Memory B cell (primary cell): ENCODE measurements around the gene ZNF563.
"Not testable (repeated sequence)": the region's sequence is repeated elsewhere in the genome, so short reads cannot be mapped to it uniquely, and the experiment has no call there.

Source experiments
- ATAC-seq: fragments of 150-1000 bp; cut with Tn5 transposase; 2 replicates; pipeline ENCODE4 v1.10.0; 2021; ENCODE audit warnings: low read depth, mild to moderate bottlenecking, moderate library complexity
- DNase-seq, 2 donors: peaks; one replicate each; pipeline ENCODE4 v3.0.0; 2022; ENCODE audit warnings: low spot score in 2 of 2
- H3K27ac Mint-ChIP-seq: one replicate; pipeline ENCODE4 v1.8.0; 2022; ENCODE audit warnings: mild to moderate bottlenecking, moderate library complexity, mixed read lengths
- H3K27me3 Mint-ChIP-seq: one replicate; pipeline ENCODE4 v1.8.0; 2022; ENCODE audit warnings: mixed read lengths
- H3K36me3 Mint-ChIP-seq: one replicate; pipeline ENCODE4 v1.8.0; 2022; ENCODE audit warnings: mild to moderate bottlenecking, mixed read lengths
- H3K4me1 Mint-ChIP-seq: one replicate; pipeline ENCODE4 v1.8.0; 2022; ENCODE audit warnings: mixed read lengths
- H3K4me3 Mint-ChIP-seq: one replicate; pipeline ENCODE4 v1.8.0; 2022; ENCODE audit warnings: mild to moderate bottlenecking, moderate library complexity, mixed read lengths
- H3K9me3 Mint-ChIP-seq: one replicate; pipeline ENCODE4 v1.8.0; 2022; ENCODE audit warnings: mixed read lengths

Gene ZNF563

GRCh38 chr19:12331211-12331941 is 2.1 kb downstream of the ZNF563 start:
- Mint-ChIP-seq H3K36me3 (peaks cover 2% of the 10 kb centered on the region), H3K4me1 (peaks cover 34% of the 10 kb centered on the region), H3K4me3 (peak overlapping the region; percentile 100), H3K27me3 (no peaks in the 10 kb centered on the region), H3K27ac (peak overlapping the region; percentile 95), H3K9me3 (no peaks in the 10 kb centered on the region)
- ATAC-seq: peak; percentile 41
- peak; percentile 19 to 35 for DNase-seq

- Mint-ChIP-seq H3K4me3 (no peak overlapping the region), H3K27me3 (no peaks in the 10 kb centered on the region), H3K4me1 (peaks cover 38% of the 10 kb centered on the region), H3K27ac (peak overlapping the region; percentile 95), H3K9me3 (no peaks in the 10 kb centered on the region), H3K36me3 (peaks cover 2% of the 10 kb centered on the region)
- DNase-seq: no peak
- ATAC-seq: no peak
Measured at GRCh38 chr19:12330340-12330739, 3.1 kb downstream of the ZNF563 start.

- Mint-ChIP-seq H3K36me3 (peaks cover 23% of the 10 kb centered on the region), H3K27ac (no peak overlapping the region), H3K9me3 (peaks cover 1% of the 10 kb centered on the region), H3K4me3 (no peak overlapping the region), H3K27me3 (no peaks in the 10 kb centered on the region), H3K4me1 (peaks cover 10% of the 10 kb centered on the region)
- no peak for DNase-seq
- ATAC-seq: no peak
Measured at GRCh38 chr19:12325690-12326089, 7.7 kb downstream of the ZNF563 start.

GRCh38 chr19:12318782-12319413 is 14.5 kb downstream of the ZNF563 start:
- no peak for DNase-seq
- H3K36me3 Mint-ChIP-seq: peaks cover 43% of the 10 kb centered on the region
- peaks cover 17% of the 10 kb centered on the region for H3K9me3 Mint-ChIP-seq
- no peak overlapping the region for H3K27ac Mint-ChIP-seq
- H3K4me1 Mint-ChIP-seq: peaks cover 3% of the 10 kb centered on the region
- no peak overlapping the region for H3K4me3 Mint-ChIP-seq
- ATAC-seq: no peak
- no peaks in the 10 kb centered on the region for H3K27me3 Mint-ChIP-seq

GRCh38 chr19:12314553-12314952 is 18.9 kb downstream of the ZNF563 start:
- Mint-ChIP-seq H3K27ac (no peak overlapping the region), H3K36me3 (peaks cover 25% of the 10 kb centered on the region), H3K27me3 (no peaks in the 10 kb centered on the region), H3K4me1 (peaks cover 3% of the 10 kb centered on the region), H3K4me3 (no peak overlapping the region), H3K9me3 (peaks cover 15% of the 10 kb centered on the region)
- DNase-seq: no peak
- no peak for ATAC-seq

GRCh38 chr19:12308891-12309290 is 24.5 kb downstream of the ZNF563 start:
- not testable (repeated sequence) for ATAC-seq, DNase-seq, H3K4me3 Mint-ChIP-seq, H3K27ac Mint-ChIP-seq, H3K27me3 Mint-ChIP-seq, H3K4me1 Mint-ChIP-seq, H3K9me3 Mint-ChIP-seq, H3K36me3 Mint-ChIP-seq

- Mint-ChIP-seq H3K9me3 (no peaks in the 10 kb centered on the region), H3K27me3 (no peaks in the 10 kb centered on the region), H3K36me3 (peaks cover 2% of the 10 kb centered on the region), H3K4me1 (peaks cover 23% of the 10 kb centered on the region), H3K27ac (peak overlapping the region; percentile 92), H3K4me3 (peak overlapping the region; percentile 100)
- ATAC-seq (peak; percentile 1), DNase-seq (no peak)
Measured at GRCh38 chr19:12295191-12295590, 38.2 kb downstream of the ZNF563 start.

- H3K4me3 Mint-ChIP-seq: peak within 1 kb of the TSS; percentile 100
- ATAC-seq (peak; percentile 96), DNase-seq (peak; percentile 87 to 91)
- H3K27ac Mint-ChIP-seq: peak within 1 kb of the TSS; percentile 92
- H3K27me3 Mint-ChIP-seq: no peaks in the 10 kb centered on the region
- no peaks in the 10 kb centered on the region for H3K9me3 Mint-ChIP-seq
- peaks cover 5% of the 10 kb centered on the region for H3K36me3 Mint-ChIP-seq
- H3K4me1 Mint-ChIP-seq: peaks cover 25% of the 10 kb centered on the region
Measured at GRCh38 chr19:12294249-12295158, 38.9 kb downstream of the ZNF563 start, which contains the start of gene ZNF44. TSS of gene ZNF44 (minus strand) at chr19:12294883. CDS start at chr19:12294694, 189 bp downstream.

- Mint-ChIP-seq H3K27me3 (no peaks in the 10 kb centered on the region), H3K36me3 (peaks cover 8% of the 10 kb centered on the region), H3K27ac (peak overlapping the region; percentile 92), H3K4me3 (peak overlapping the region; percentile 99), H3K9me3 (no peaks in the 10 kb centered on the region), H3K4me1 (peaks cover 28% of the 10 kb centered on the region)
- ATAC-seq (peak; percentile 26), DNase-seq (peak; percentile 30 to 46)
Measured at GRCh38 chr19:12293777-12294248, 39.6 kb downstream of the ZNF563 start.

- ATAC-seq: no peak
Measured at GRCh38 chr19:12289790-12290065, 43.7 kb downstream of the ZNF563 start.

GRCh38 chr19:12287958-12288500 is 45.4 kb downstream of the ZNF563 start:
- DNase-seq (no peak), ATAC-seq (no peak)
- H3K4me1 Mint-ChIP-seq: peaks cover 10% of the 10 kb centered on the region
- no peak overlapping the region for H3K4me3 Mint-ChIP-seq
- H3K27ac Mint-ChIP-seq: no peak overlapping the region
- H3K27me3 Mint-ChIP-seq: no peaks in the 10 kb centered on the region
- H3K36me3 Mint-ChIP-seq: peaks cover 15% of the 10 kb centered on the region
- no peaks in the 10 kb centered on the region for H3K9me3 Mint-ChIP-seq

More at GRCh38 chr19:12289790-12290065, 43.7 kb downstream of the ZNF563 start:
- peaks cover 15% of the 10 kb centered on the region for H3K36me3 Mint-ChIP-seq
- H3K27ac Mint-ChIP-seq: peak overlapping the region; percentile 20
- H3K4me1 Mint-ChIP-seq: peaks cover 24% of the 10 kb centered on the region
- H3K4me3 Mint-ChIP-seq: no peak overlapping the region
- no peak for DNase-seq
- H3K9me3 Mint-ChIP-seq: no peaks in the 10 kb centered on the region
- no peaks in the 10 kb centered on the region for H3K27me3 Mint-ChIP-seq

GRCh38 chr19:12284631-12285030 is 48.8 kb downstream of the ZNF563 start:
- H3K9me3 Mint-ChIP-seq: peaks cover 3% of the 10 kb centered on the region
- ATAC-seq (no peak), DNase-seq (no peak)
- H3K36me3 Mint-ChIP-seq: peaks cover 21% of the 10 kb centered on the region
- H3K4me1 Mint-ChIP-seq: peaks cover 8% of the 10 kb centered on the region
- no peak overlapping the region for H3K4me3 Mint-ChIP-seq
- no peaks in the 10 kb centered on the region for H3K27me3 Mint-ChIP-seq
- no peak overlapping the region for H3K27ac Mint-ChIP-seq

GRCh38 chr19:12284226-12284625 is 49.2 kb downstream of the ZNF563 start:
- H3K4me1 Mint-ChIP-seq: peaks cover 5% of the 10 kb centered on the region
- H3K36me3 Mint-ChIP-seq: peaks cover 22% of the 10 kb centered on the region
- peaks cover 3% of the 10 kb centered on the region for H3K9me3 Mint-ChIP-seq
- no peak overlapping the region for H3K4me3 Mint-ChIP-seq
- no peak for DNase-seq
- no peak for ATAC-seq
- H3K27ac Mint-ChIP-seq: no peak overlapping the region
- no peaks in the 10 kb centered on the region for H3K27me3 Mint-ChIP-seq

GRCh38 chr19:12278713-12279112 is 54.7 kb downstream of the ZNF563 start:
- H3K4me1 Mint-ChIP-seq: peaks cover 2% of the 10 kb centered on the region
- ATAC-seq: no peak

More at GRCh38 chr19:12278713-12279112, 54.7 kb downstream of the ZNF563 start:
- H3K9me3 Mint-ChIP-seq: peaks cover 17% of the 10 kb centered on the region
- no peak overlapping the region for H3K27ac Mint-ChIP-seq
- H3K4me3 Mint-ChIP-seq: no peak overlapping the region
- DNase-seq: no peak
- H3K27me3 Mint-ChIP-seq: no peaks in the 10 kb centered on the region
- peaks cover 50% of the 10 kb centered on the region for H3K36me3 Mint-ChIP-seq
